Esophagus (tissue), 2 donors: ENCODE measurements around the gene ITGB6. TPM values are rescaled to one million over a fixed set of nuclear protein-coding genes. Genes with fewer than 3 reads are reported as not detected.

Experiments
- H3K27ac ChIP-seq, 2 donors: one replicate each; pipeline ENCODE4 v1.5.1; 2013; ENCODE audit warnings: low read depth in 2 of 2, mild to moderate bottlenecking in 2 of 2, inconsistent platforms in 1 of 2, low read length in 1 of 2, moderate library complexity in 1 of 2
- H3K27me3 ChIP-seq, 2 donors: one replicate each; pipeline ENCODE4 v1.6.1; 2013; ENCODE audit warnings: low read length in 2 of 2, control low read depth in 1 of 2, mild to moderate bottlenecking in 1 of 2; ENCODE audit not compliant: insufficient read depth in 2 of 2, control insufficient read depth in 1 of 2
- H3K36me3 ChIP-seq, 2 donors: one replicate each; pipeline ENCODE4 v1.6.1; 2013; ENCODE audit warnings: low read length in 1 of 2; ENCODE audit not compliant: control insufficient read depth in 2 of 2, insufficient read depth in 2 of 2
- H3K4me1 ChIP-seq, 2 donors: one replicate each; pipeline ENCODE4 v1.6.1; 2013; ENCODE audit warnings: low read length in 1 of 2; ENCODE audit not compliant: control insufficient read depth in 2 of 2, insufficient read depth in 2 of 2
- H3K4me3 ChIP-seq, 2 donors: one replicate each; pipeline ENCODE4 v1.5.1; 2013; ENCODE audit warnings: low read length in 2 of 2, mild to moderate bottlenecking in 2 of 2, low read depth in 1 of 2, moderate library complexity in 1 of 2
- H3K9me3 ChIP-seq, 2 donors: one replicate each; pipeline ENCODE4 v1.6.1; 2013; ENCODE audit warnings: mild to moderate bottlenecking in 2 of 2, low read depth in 1 of 2, low read length in 1 of 2, moderate library complexity in 1 of 2; ENCODE audit not compliant: control insufficient read depth in 2 of 2, insufficient read depth in 1 of 2
- WGBS, 2 donors: extraction: QIAGEN DNeasy Blood & Tissue Kit; methylation state at CpG; one replicate each; pipeline ENCODE4 v1.1.7; 2013; 5-methylcytosine and 5-hydroxymethylcytosine counted together
- polyA plus RNA-seq, 2 donors: library from polyadenylated mRNA; stranded (reverse); fragments of 200-250 nt; gene quantifications; one replicate each; pipeline ENCODE4 v1.2.3, GENCODE V29; 2013
- donor health status: healthy with polysubstance abuse.
- donor health status: Bipolar disorder and iron deficiency.

The ITGB6 gene
- polyA plus RNA-seq, 2 donors, result 9.1 to 10.6 TPM

GRCh38 chr2:160232905-160233475, 32.9 kb upstream of the ITGB6 start:
- WGBS, 2 donors, result 63 to 81% methylated on average over 3 of the region's 3 CpGs
- no peaks in the 10 kb centered on the region for H3K27me3 ChIP-seq
- H3K4me1 ChIP-seq, result peaks cover 0 to 3% of the 10 kb centered on the region in 2 donors
- H3K4me3 ChIP-seq, result no peak overlapping the region
- no peaks in the 10 kb centered on the region for H3K36me3 ChIP-seq
- no peaks in the 10 kb centered on the region for H3K9me3 ChIP-seq
- no peak overlapping the region for H3K27ac ChIP-seq

GRCh38 chr2:160229591-160229990, 29.5 kb upstream of the ITGB6 start:
- WGBS, 2 donors, result 91 to 95% methylated on average over 1 of the region's 1 CpG
- H3K27ac ChIP-seq, result peak overlapping the region in 1 of 2 donors; percentile 18

GRCh38 chr2:160228141-160228917, 28.3 kb upstream of the ITGB6 start:
- H3K4me1 ChIP-seq, result peaks cover 2 to 7% of the 10 kb centered on the region in 2 donors
- peak overlapping the region; percentile 76 to 83 for H3K27ac ChIP-seq
- H3K27me3 ChIP-seq, result no peaks in the 10 kb centered on the region
- H3K36me3 ChIP-seq, result no peaks in the 10 kb centered on the region
- 45 to 59% methylated on average over 5 of the region's 5 CpGs for WGBS, 2 donors
- H3K9me3 ChIP-seq, result no peaks in the 10 kb centered on the region
- H3K4me3 ChIP-seq, result no peak overlapping the region

More at GRCh38 chr2:160229591-160229990, 29.5 kb upstream of the ITGB6 start:
- Histone ChIP-seq H3K4me3 (no peak overlapping the region), H3K36me3 (no peaks in the 10 kb centered on the region), H3K9me3 (no peaks in the 10 kb centered on the region), H3K27me3 (no peaks in the 10 kb centered on the region), H3K4me1 (peaks cover 2 to 7% of the 10 kb centered on the region in 2 donors)

GRCh38 chr2:160227293-160227915, 27.3 kb upstream of the ITGB6 start:
- H3K27ac ChIP-seq, result peak overlapping the region; percentile 76 to 83
- H3K4me3 ChIP-seq, result no peak overlapping the region
- 48 to 50% methylated on average over 5 of the region's 5 CpGs for WGBS, 2 donors
- H3K36me3 ChIP-seq, result no peaks in the 10 kb centered on the region
- H3K4me1 ChIP-seq, result peaks cover 2 to 14% of the 10 kb centered on the region in 2 donors
- no peaks in the 10 kb centered on the region for H3K27me3 ChIP-seq
- H3K9me3 ChIP-seq, result no peaks in the 10 kb centered on the region

GRCh38 chr2:160226367-160226766, 26.3 kb upstream of the ITGB6 start:
- no peak overlapping the region for H3K4me3 ChIP-seq
- H3K27me3 ChIP-seq, result no peaks in the 10 kb centered on the region
- WGBS, 2 donors, result 57 to 72% methylated on average over 5 of the region's 5 CpGs
- H3K27ac ChIP-seq, result peak overlapping the region; percentile 76 to 89
- H3K4me1 ChIP-seq, result peaks cover 3 to 22% of the 10 kb centered on the region in 2 donors
- no peaks in the 10 kb centered on the region for H3K36me3 ChIP-seq
- no peaks in the 10 kb centered on the region for H3K9me3 ChIP-seq

GRCh38 chr2:160225722-160226121, 25.6 kb upstream of the ITGB6 start:
- Histone ChIP-seq H3K4me3 (no peak overlapping the region), H3K27me3 (no peaks in the 10 kb centered on the region), H3K4me1 (peaks cover 6 to 25% of the 10 kb centered on the region in 2 donors), H3K36me3 (no peaks in the 10 kb centered on the region), H3K27ac (peak overlapping the region; percentile 76 to 89), H3K9me3 (no peaks in the 10 kb centered on the region)
- 52 to 53% methylated on average over 4 of the region's 4 CpGs for WGBS, 2 donors

GRCh38 chr2:160224507-160224906, 24.4 kb upstream of the ITGB6 start:
- WGBS, 2 donors, result 61 to 77% methylated on average over 3 of the region's 3 CpGs
- Histone ChIP-seq H3K27me3 (no peaks in the 10 kb centered on the region), H3K27ac (peak overlapping the region; percentile 68 to 77), H3K4me1 (peaks cover 6 to 31% of the 10 kb centered on the region in 2 donors), H3K9me3 (no peaks in the 10 kb centered on the region), H3K4me3 (no peak overlapping the region), H3K36me3 (no peaks in the 10 kb centered on the region)

GRCh38 chr2:160224060-160224459, 24.0 kb upstream of the ITGB6 start:
- 28 to 68% methylated on average over 3 of the region's 3 CpGs for WGBS, 2 donors
- peaks cover 6 to 28% of the 10 kb centered on the region in 2 donors for H3K4me1 ChIP-seq

GRCh38 chr2:160223560-160223959, 23.5 kb upstream of the ITGB6 start:
- H3K36me3 ChIP-seq, result no peaks in the 10 kb centered on the region
- no peaks in the 10 kb centered on the region for H3K9me3 ChIP-seq
- H3K27ac ChIP-seq, result peak overlapping the region; percentile 38 to 77
- H3K4me1 ChIP-seq, result peaks cover 6 to 28% of the 10 kb centered on the region in 2 donors
- no peaks in the 10 kb centered on the region for H3K27me3 ChIP-seq
- no peak overlapping the region for H3K4me3 ChIP-seq
- 60 to 77% methylated on average over 3 of the region's 3 CpGs for WGBS, 2 donors

More at GRCh38 chr2:160224060-160224459, 24.0 kb upstream of the ITGB6 start:
- H3K27me3 ChIP-seq, result no peaks in the 10 kb centered on the region
- H3K27ac ChIP-seq, result peak overlapping the region; percentile 68 to 77
- no peaks in the 10 kb centered on the region for H3K36me3 ChIP-seq
- H3K4me3 ChIP-seq, result no peak overlapping the region
- H3K9me3 ChIP-seq, result no peaks in the 10 kb centered on the region
